ENCODE data around the gene NDUFAF8. TPM values are rescaled to one million over a fixed set of nuclear protein-coding genes. Genes with fewer than 3 reads are reported as not detected.

NDUFAF8 gene
- total RNA-seq, 2 experiments from 2014 or later = 34.6 to 38.6 TPM

GRCh38 chr17:81279278-81280275 lies 40.5 kb downstream of the NDUFAF8 start:
- ATAC-seq (ENCODE audit: poor library complexity) = no peak
- Histone ChIP-seq H3K9me3 (ENCODE audit: control insufficient read depth in 1 of 2, insufficient read depth in 1 of 2, low read length in 2 of 2) (no peaks in the 10 kb centered on the region), H3K4me1 (ENCODE audit: insufficient read depth, low read length) (peaks cover 9% of the 10 kb centered on the region), H3K27me3 (ENCODE audit: control insufficient read depth in 1 of 2, insufficient read depth in 2 of 2, low read length in 2 of 2) (no peaks in the 10 kb centered on the region), H3K36me3 (ENCODE audit: insufficient read depth, low read length) (peaks cover 66% of the 10 kb centered on the region), H3K4me3 (ENCODE audit: low read length) (no peak overlapping the region), H3K27ac (ENCODE audit: low read depth in 1 of 2, low read length in 2 of 2) (no peak overlapping the region)
- intact Hi-C loops (cut with DNase I, micrococcal nuclease) = no loop called here
- CTCF ChIA-PET = interaction anchor here (1.7 kb wide), 1 partner anchor 12 kb away, joined by 5 read pairs; no protein-coding TSS in a partner anchor
- no peak for TF ChIP-seq CTCF (IDR thresholded peaks at IDR 0.05)
- H3K9me3 Mint-ChIP-seq = no peaks in the 10 kb centered on the region
- POLR2A ChIA-PET = no interaction called here
- no peak overlapping the region for H3K4me3 Mint-ChIP-seq
- no peak for DNase-seq
- H3K4me1 Mint-ChIP-seq (ENCODE audit: low read depth) = peaks cover 4% of the 10 kb centered on the region
- peaks cover 50% of the 10 kb centered on the region for H3K36me3 Mint-ChIP-seq (ENCODE audit: low read depth)
- H3K27ac Mint-ChIP-seq = no peak overlapping the region
- H3K27me3 Mint-ChIP-seq = no peaks in the 10 kb centered on the region

- Mint-ChIP-seq H3K27ac (no peak overlapping the region), H3K27me3 (no peaks in the 10 kb centered on the region), H3K9me3 (no peaks in the 10 kb centered on the region), H3K36me3 (ENCODE audit: low read depth) (peaks cover 53% of the 10 kb centered on the region), H3K4me3 (no peak overlapping the region), H3K4me1 (ENCODE audit: low read depth) (peaks cover 13% of the 10 kb centered on the region)
- H3K4me1 ChIP-seq (ENCODE audit: insufficient read depth, low read length) = peaks cover 19% of the 10 kb centered on the region
- H3K36me3 ChIP-seq (ENCODE audit: insufficient read depth, low read length) = peaks cover 59% of the 10 kb centered on the region
- no peak overlapping the region for H3K27ac ChIP-seq (ENCODE audit: low read depth in 1 of 2, low read length in 2 of 2)
- TF ChIP-seq CTCF (IDR thresholded peaks at IDR 0.05) = no peak
- POLR2A ChIA-PET = no interaction called here
- no peaks in the 10 kb centered on the region for H3K9me3 ChIP-seq (ENCODE audit: control insufficient read depth in 1 of 2, insufficient read depth in 1 of 2, low read length in 2 of 2)
- CTCF ChIA-PET = interaction anchor here (1.7 kb wide), 1 partner anchor 11 kb away, joined by 5 read pairs; no protein-coding TSS in a partner anchor
- no peaks in the 10 kb centered on the region for H3K27me3 ChIP-seq (ENCODE audit: control insufficient read depth in 1 of 2, insufficient read depth in 2 of 2, low read length in 2 of 2)
- no peak for ATAC-seq (ENCODE audit: poor library complexity)
- no peak overlapping the region for H3K4me3 ChIP-seq (ENCODE audit: low read length)
- intact Hi-C loops (cut with DNase I, micrococcal nuclease) = no loop called here
- DNase-seq = no peak
Observed at GRCh38 chr17:81280571-81280970, 41.5 kb downstream of the NDUFAF8 start.

GRCh38 chr17:81282141-81282540 lies 43.0 kb downstream of the NDUFAF8 start:
- no peak for ATAC-seq (ENCODE audit: poor library complexity)

More at GRCh38 chr17:81282141-81282540, 43.0 kb downstream of the NDUFAF8 start:
- no peaks in the 10 kb centered on the region for H3K27me3 ChIP-seq (ENCODE audit: control insufficient read depth in 1 of 2, insufficient read depth in 2 of 2, low read length in 2 of 2)
- ChIA-PET POLR2A (no interaction called here), CTCF (no interaction called here)
- intact Hi-C loops (cut with DNase I, micrococcal nuclease) = no loop called here
- no peak overlapping the region for H3K4me3 ChIP-seq (ENCODE audit: low read length)
- no peaks in the 10 kb centered on the region for H3K9me3 ChIP-seq (ENCODE audit: control insufficient read depth in 1 of 2, insufficient read depth in 1 of 2, low read length in 2 of 2)
- peaks cover 34% of the 10 kb centered on the region for H3K4me1 ChIP-seq (ENCODE audit: insufficient read depth, low read length)
- H3K36me3 Mint-ChIP-seq (ENCODE audit: low read depth) = peaks cover 47% of the 10 kb centered on the region
- H3K27me3 Mint-ChIP-seq = no peaks in the 10 kb centered on the region
- TF ChIP-seq CTCF (IDR thresholded peaks at IDR 0.05) = no peak
- no peak for DNase-seq
- H3K9me3 Mint-ChIP-seq = no peaks in the 10 kb centered on the region
- H3K36me3 ChIP-seq (ENCODE audit: insufficient read depth, low read length) = peaks cover 44% of the 10 kb centered on the region
- H3K27ac Mint-ChIP-seq = no peak overlapping the region
- H3K4me1 Mint-ChIP-seq (ENCODE audit: low read depth) = peaks cover 27% of the 10 kb centered on the region
- H3K4me3 Mint-ChIP-seq = no peak overlapping the region
- H3K27ac ChIP-seq (ENCODE audit: low read depth in 1 of 2, low read length in 2 of 2) = no peak overlapping the region

Data from CD4-positive, alpha-beta T cell (primary cell).